H1 (cell line): ENCODE measurements around the gene CTU1. TPM values are rescaled to one million over a fixed set of nuclear protein-coding genes. Genes with fewer than 3 reads are reported as not detected.

ENCODE experiments used
- CTBP2 ChIP-seq: IDR thresholded peaks from 2 replicates; pipeline ENCODE4 v1.7.0; 2011; ENCODE audit warnings: borderline replicate concordance, mild to moderate bottlenecking, moderate library complexity, mixed read lengths, low read length; ENCODE audit not compliant: insufficient read depth, insufficient read length
- KDM5A ChIP-seq: fragments of 200-600 bp; IDR thresholded peaks from 2 replicates; pipeline ENCODE4 v1.7.1; 2012; ENCODE audit warnings: mild to moderate bottlenecking, low read length, inconsistent platforms, mixed read lengths
- NANOG ChIP-seq: IDR thresholded peaks from 2 replicates; pipeline ENCODE4 v1.6.1; 2011; ENCODE audit warnings: low read length, low read depth, mild to moderate bottlenecking, inconsistent platforms; ENCODE audit not compliant: insufficient read depth, poor library complexity, severe bottlenecking
- SRF ChIP-seq: IDR thresholded peaks from 2 replicates; pipeline ENCODE4 v1.6.1; 2011; ENCODE audit warnings: mild to moderate bottlenecking, low read depth, low read length, moderate library complexity
- TAF1 ChIP-seq: IDR thresholded peaks from 2 replicates; pipeline ENCODE4 v1.6.1; 2011; ENCODE audit warnings: mild to moderate bottlenecking, low read depth, low read length
- USF2 ChIP-seq: IDR thresholded peaks from 2 replicates; pipeline ENCODE4 v1.6.1; 2011; ENCODE audit warnings: low read length, improper control_type of control experiment
- polyA plus RNA-seq, 7 experiments: library from polyadenylated mRNA; depleted of rRNA in 3 of 7; stranded (reverse) in 5 of 7; unstranded in 2 of 7; fragments of >200 nt in 5 of 7; fragments of 200-250 nt in 2 of 7; gene quantifications; 1 replicate in 5 of 7; 2 replicates in 1 of 7; 4 replicates in 1 of 7; pipeline versions ENCODE4 v1.2.1 to v1.2.3, GENCODE V29; 2011 to 2013; ENCODE audit warnings: missing spikeins in 2 of 7, mixed read lengths in 2 of 7
- total RNA-seq: library from RNA; stranded (reverse); fragmentation: NEBNext Ultra II Directional; extraction: Animal tissue kit (Norgen Biotek cat#: 25700); gene quantifications from 2 replicates; pipeline ENCODE4 v1.2.1, GENCODE V29; 2021

CTU1 gene
- total and polyA plus RNA-seq, 2 of the 8 experiments (the other 6 are each of a cell fraction or from before 2014, with no cell fraction given): 4.6 to 7.2 TPM

GRCh38 chr19:51083181-51083580 lies 25.0 kb downstream of the CTU1 start (continued):
- no peak for TF ChIP-seq CTBP2
- no peak for TF ChIP-seq NANOG
- TF ChIP-seq KDM5A: no peak
- no peak for TF ChIP-seq USF2
- TF ChIP-seq SRF: no peak
- no peak for TF ChIP-seq TAF1
